ENCODE measurements around the gene OSBPL3. TPM values are rescaled to one million over a fixed set of nuclear protein-coding genes. Genes with fewer than 3 reads are reported as not detected.
"Not testable (repeated sequence)": the region's sequence is repeated elsewhere in the genome, so short reads cannot be mapped to it uniquely, and the experiment has no call there.

Gene OSBPL3
- total RNA-seq, 1 donor from 2014 or later = 8.0 TPM

DNA sequence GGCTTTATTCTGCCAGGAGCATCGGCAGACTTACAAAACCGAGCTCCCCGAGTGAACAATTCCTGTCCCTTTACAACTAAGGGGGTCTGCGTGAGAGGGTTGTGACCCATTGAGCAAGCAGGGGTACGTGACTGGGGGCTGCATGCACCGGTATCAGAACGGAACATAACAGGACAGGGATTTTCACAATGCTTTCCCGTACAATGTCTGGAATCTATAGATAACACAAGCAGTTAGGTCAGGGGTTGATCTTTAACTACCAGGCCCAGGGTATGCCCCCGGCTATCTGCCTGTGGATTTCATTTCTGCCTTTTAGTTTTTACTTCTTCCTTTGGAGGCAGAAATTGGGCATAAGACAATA is 184.6 kb downstream of the OSBPL3 start:
- H3K4me1 Mint-ChIP-seq = peaks cover 20% of the 10 kb centered on the region
- no peak overlapping the region for H3K4me3 Mint-ChIP-seq
- Histone ChIP-seq H3K9me3 (ENCODE audit: low read depth) (no peaks in the 10 kb centered on the region), H2AFZ (replicated peaks) (no peak overlapping the region), H3F3A (ENCODE audit: low read depth) (peaks cover 8% of the 10 kb centered on the region), H3K9ac (no peak overlapping the region), H3K4me2 (no peak overlapping the region), H3K36me3 (no peaks in the 10 kb centered on the region), H3K79me2 (ENCODE audit: low read depth) (no peaks in the 10 kb centered on the region), H3K4me3 (no peak overlapping the region), H3K27ac (no peak overlapping the region), H3K4me1 (no peaks in the 10 kb centered on the region), H4K20me1 (ENCODE audit: low read depth) (no peaks in the 10 kb centered on the region), H3K27me3 (no peaks in the 10 kb centered on the region)
- H3K9me3 Mint-ChIP-seq = peaks cover 4% of the 10 kb centered on the region
- peaks cover 2% of the 10 kb centered on the region for H3K36me3 Mint-ChIP-seq
- no peak overlapping the region for H3K27ac Mint-ChIP-seq
- no peak for TF ChIP-seq EZH2 (IDR thresholded peaks at IDR 0.05)
- no peak for TF ChIP-seq EZH2phosphoT487 (IDR thresholded peaks at IDR 0.05)
- no peak for TF ChIP-seq CTCF (IDR thresholded peaks at IDR 0.05)
- H3K27me3 Mint-ChIP-seq (ENCODE audit: insufficient read depth, low read depth) = peaks cover 2% of the 10 kb centered on the region
- no peak for DNase-seq (ENCODE audit: low spot score)

DNA sequence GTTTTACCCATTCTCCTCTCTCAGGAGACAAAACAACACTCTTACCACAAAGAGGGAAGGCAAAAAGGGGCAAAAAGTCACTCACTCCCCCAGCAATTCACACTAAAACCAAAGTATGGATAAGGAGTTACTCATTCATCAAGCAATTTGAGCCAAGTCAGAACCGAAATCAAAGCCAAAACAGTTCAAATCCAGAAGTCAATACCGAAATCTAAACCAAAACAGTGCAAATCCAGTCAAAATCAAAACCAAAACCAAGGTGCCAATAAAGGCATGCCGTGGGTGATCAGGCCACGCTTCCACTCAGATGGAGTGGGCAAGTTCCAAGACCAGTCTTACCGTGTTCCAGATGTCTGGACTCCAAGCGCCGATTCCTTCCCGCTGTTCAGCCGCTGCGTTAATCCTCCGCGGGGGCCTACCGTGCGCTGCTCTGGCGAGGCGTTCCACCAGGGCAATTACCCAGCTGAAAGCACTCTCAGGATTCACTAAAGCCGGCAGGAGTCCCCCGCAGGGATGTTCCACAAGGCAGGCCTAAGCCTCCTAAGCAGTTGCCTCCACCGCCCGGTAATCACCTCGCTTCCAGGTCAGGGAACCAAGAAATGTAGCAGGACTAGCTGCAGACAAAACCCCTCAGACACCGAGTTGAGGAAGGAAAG is 185.1 kb downstream of the OSBPL3 start:
- peak; percentile 21 for DNase-seq (ENCODE audit: low spot score)
- H3K4me3 ChIP-seq; H3K4me2 ChIP-seq; H3K36me3 ChIP-seq; H3K9ac ChIP-seq; H3K27me3 Mint-ChIP-seq (ENCODE audit: insufficient read depth, low read depth); H3K27ac Mint-ChIP-seq; H3K79me2 ChIP-seq (ENCODE audit: low read depth); H3K9me3 Mint-ChIP-seq; H3K4me3 Mint-ChIP-seq; H3K9me3 ChIP-seq (ENCODE audit: low read depth); H3F3A ChIP-seq (ENCODE audit: low read depth); H3K36me3 Mint-ChIP-seq; H3K4me1 ChIP-seq; H3K27ac ChIP-seq; H3K27me3 ChIP-seq; H4K20me1 ChIP-seq (ENCODE audit: low read depth); H2AFZ ChIP-seq (replicated peaks): not testable (repeated sequence)
- H3K4me1 Mint-ChIP-seq = peaks cover 20% of the 10 kb centered on the region

DNA sequence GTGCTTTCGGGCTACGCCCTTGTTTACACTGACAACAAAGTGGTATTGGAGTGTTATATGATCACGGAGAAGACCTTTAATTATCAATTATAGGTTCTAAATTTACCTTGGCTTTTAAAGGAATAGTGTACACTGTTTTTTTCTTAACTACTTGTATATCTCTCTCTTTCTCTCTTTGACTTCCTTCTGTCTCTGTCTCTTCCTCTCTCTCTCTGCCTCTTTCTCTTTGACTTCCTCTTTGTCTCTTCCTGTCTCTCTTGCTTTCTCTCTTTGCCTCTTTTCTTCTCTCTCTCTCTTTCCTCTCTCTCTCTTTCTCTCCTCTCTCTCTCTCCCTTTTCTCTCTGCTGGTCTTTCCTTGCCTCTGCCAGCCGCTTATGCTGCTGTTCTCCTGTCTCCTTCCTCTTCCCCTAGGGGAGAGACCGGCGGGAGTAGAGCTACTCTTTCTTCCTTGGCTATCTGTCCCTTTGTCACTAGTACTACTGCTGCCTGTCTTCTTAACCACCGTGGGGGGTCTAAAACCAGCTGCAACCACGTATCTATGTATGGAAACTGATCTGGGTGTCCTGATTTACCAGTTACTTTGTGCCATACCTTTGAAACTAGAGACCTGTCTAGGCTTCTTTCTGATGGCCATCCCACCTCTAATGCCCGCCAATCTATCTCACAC is 185.9 kb downstream of the OSBPL3 start:
- peaks cover 8% of the 10 kb centered on the region for H3F3A ChIP-seq (ENCODE audit: low read depth)
- no peaks in the 10 kb centered on the region for H3K9me3 ChIP-seq (ENCODE audit: low read depth)
- H3K79me2 ChIP-seq (ENCODE audit: low read depth) = no peaks in the 10 kb centered on the region
- no peak for TF ChIP-seq EZH2 (IDR thresholded peaks at IDR 0.05)
- no peak for TF ChIP-seq CTCF (IDR thresholded peaks at IDR 0.05)
- no peaks in the 10 kb centered on the region for H4K20me1 ChIP-seq (ENCODE audit: low read depth)
- no peak overlapping the region for H2AFZ ChIP-seq (replicated peaks)
- no peaks in the 10 kb centered on the region for H3K36me3 ChIP-seq
- H3K4me3 Mint-ChIP-seq = no peak overlapping the region
- H3K4me3 ChIP-seq = no peak overlapping the region
- H3K27ac ChIP-seq = no peak overlapping the region
- peaks cover 2% of the 10 kb centered on the region for H3K27me3 Mint-ChIP-seq (ENCODE audit: insufficient read depth, low read depth)
- DNase-seq (ENCODE audit: low spot score) = no peak
- H3K4me1 ChIP-seq = no peaks in the 10 kb centered on the region
- H3K4me2 ChIP-seq = no peak overlapping the region
- H3K9me3 Mint-ChIP-seq = peaks cover 12% of the 10 kb centered on the region
- peaks cover 2% of the 10 kb centered on the region for H3K36me3 Mint-ChIP-seq
- H3K27me3 ChIP-seq = no peaks in the 10 kb centered on the region
- H3K27ac Mint-ChIP-seq = no peak overlapping the region
- H3K4me1 Mint-ChIP-seq = peaks cover 15% of the 10 kb centered on the region
- H3K9ac ChIP-seq = no peak overlapping the region

DNA sequence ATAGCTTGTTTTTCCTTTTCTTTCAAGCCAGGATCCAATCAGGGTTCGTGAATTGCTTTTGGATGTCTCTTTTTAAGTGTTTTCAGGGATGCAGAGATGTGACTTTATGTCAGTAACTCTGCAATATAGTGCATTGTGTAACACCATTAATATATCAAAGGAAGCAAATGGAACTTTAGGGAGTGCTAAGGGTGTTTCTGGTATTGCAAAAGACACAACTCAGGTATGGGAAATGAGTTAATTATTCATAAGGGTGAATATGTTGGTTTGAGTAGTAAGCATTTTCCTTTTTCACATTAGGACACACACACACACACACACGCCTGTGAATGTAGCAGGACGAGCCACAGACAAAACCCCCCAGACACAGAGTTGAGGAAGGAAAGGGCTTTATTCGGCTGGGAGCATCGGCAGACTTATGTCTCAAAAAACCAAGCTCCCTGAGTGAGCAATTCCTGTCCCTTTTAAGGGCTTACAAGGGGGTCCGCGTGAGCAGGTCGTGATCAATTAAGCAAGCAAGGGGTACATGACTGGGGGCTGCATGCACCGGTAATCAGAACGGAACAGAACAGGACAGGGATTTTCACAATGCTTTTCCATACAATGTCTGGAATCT is 190.9 kb downstream of the OSBPL3 start:
- H3F3A ChIP-seq (ENCODE audit: low read depth) = no peaks in the 10 kb centered on the region
- no peak overlapping the region for H3K4me3 Mint-ChIP-seq
- H3K36me3 ChIP-seq = no peaks in the 10 kb centered on the region
- H3K9me3 Mint-ChIP-seq = peaks cover 19% of the 10 kb centered on the region
- H3K4me1 ChIP-seq = no peaks in the 10 kb centered on the region
- no peak for DNase-seq (ENCODE audit: low spot score)
- no peak overlapping the region for H3K9ac ChIP-seq
- H3K9me3 ChIP-seq (ENCODE audit: low read depth) = no peaks in the 10 kb centered on the region
- no peaks in the 10 kb centered on the region for H4K20me1 ChIP-seq (ENCODE audit: low read depth)
- peaks cover 2% of the 10 kb centered on the region for H3K27me3 Mint-ChIP-seq (ENCODE audit: insufficient read depth, low read depth)
- TF ChIP-seq EZH2 (IDR thresholded peaks at IDR 0.05) (no peak), CTCF (IDR thresholded peaks at IDR 0.05) (no peak), EZH2phosphoT487 (IDR thresholded peaks at IDR 0.05) (no peak)
- H3K27ac Mint-ChIP-seq = no peak overlapping the region
- no peak overlapping the region for H3K4me3 ChIP-seq
- H3K27me3 ChIP-seq = no peaks in the 10 kb centered on the region
- no peaks in the 10 kb centered on the region for H3K4me1 Mint-ChIP-seq
- H2AFZ ChIP-seq (replicated peaks) = no peak overlapping the region
- no peak overlapping the region for H3K4me2 ChIP-seq
- H3K27ac ChIP-seq = no peak overlapping the region
- H3K79me2 ChIP-seq (ENCODE audit: low read depth) = no peaks in the 10 kb centered on the region
- no peaks in the 10 kb centered on the region for H3K36me3 Mint-ChIP-seq

Data from neural progenitor cell (in vitro differentiated cells).